ENCODE results near the gene NACA2.

Gene NACA2

GRCh38 chr17:61618950-61619349, 27.9 kb upstream of the NACA2 start:
- no peak for TF ChIP-seq GATA3 (IDR thresholded peaks at IDR 0.05; ENCODE audit: low read depth, low read length)
- TF ChIP-seq GATA2 (IDR thresholded peaks at IDR 0.05; ENCODE audit: low read depth, low read length), result no peak

GRCh38 chr17:61617330-61617729, 26.3 kb upstream of the NACA2 start:
- TF ChIP-seq GATA3 (IDR thresholded peaks at IDR 0.05; ENCODE audit: low read depth, low read length) (no peak), GATA2 (IDR thresholded peaks at IDR 0.05; ENCODE audit: low read depth, low read length) (no peak)

- TF ChIP-seq GATA2 (IDR thresholded peaks at IDR 0.05; ENCODE audit: low read depth, low read length), result no peak
- TF ChIP-seq GATA3 (IDR thresholded peaks at IDR 0.05; ENCODE audit: low read depth, low read length), result no peak
These were observed 25.8 kb upstream of the NACA2 start for GRCh38 chr17:61616783-61617182.

GRCh38 chr17:61614219-61614618, 23.2 kb upstream of the NACA2 start:
- TF ChIP-seq GATA2 (IDR thresholded peaks at IDR 0.05; ENCODE audit: low read depth, low read length) (no peak), GATA3 (IDR thresholded peaks at IDR 0.05; ENCODE audit: low read depth, low read length) (no peak)

- TF ChIP-seq GATA3 (IDR thresholded peaks at IDR 0.05; ENCODE audit: low read depth, low read length) (no peak), GATA2 (IDR thresholded peaks at IDR 0.05; ENCODE audit: low read depth, low read length) (no peak)
These were observed 20.3 kb upstream of the NACA2 start for GRCh38 chr17:61611323-61611722.

- TF ChIP-seq GATA3 (IDR thresholded peaks at IDR 0.05; ENCODE audit: low read depth, low read length), result no peak
- TF ChIP-seq GATA2 (IDR thresholded peaks at IDR 0.05; ENCODE audit: low read depth, low read length), result no peak
These were observed 14.7 kb upstream of the NACA2 start for GRCh38 chr17:61605692-61606091.

GRCh38 chr17:61601297-61601696, 10.3 kb upstream of the NACA2 start:
- no peak for TF ChIP-seq GATA3 (IDR thresholded peaks at IDR 0.05; ENCODE audit: low read depth, low read length)
- TF ChIP-seq GATA2 (IDR thresholded peaks at IDR 0.05; ENCODE audit: low read depth, low read length), result no peak

- TF ChIP-seq GATA3 (IDR thresholded peaks at IDR 0.05; ENCODE audit: low read depth, low read length), result no peak
- no peak for TF ChIP-seq GATA2 (IDR thresholded peaks at IDR 0.05; ENCODE audit: low read depth, low read length)
These were observed 9.6 kb upstream of the NACA2 start for GRCh38 chr17:61600621-61601020.

- TF ChIP-seq GATA3 (IDR thresholded peaks at IDR 0.05; ENCODE audit: low read depth, low read length) (no peak), GATA2 (IDR thresholded peaks at IDR 0.05; ENCODE audit: low read depth, low read length) (no peak)
These were observed 8.6 kb upstream of the NACA2 start for GRCh38 chr17:61599608-61600007.

GRCh38 chr17:61598014-61598413, 7.0 kb upstream of the NACA2 start:
- TF ChIP-seq GATA3 (IDR thresholded peaks at IDR 0.05; ENCODE audit: low read depth, low read length) (no peak), GATA2 (IDR thresholded peaks at IDR 0.05; ENCODE audit: low read depth, low read length) (no peak)

GRCh38 chr17:61597607-61598006, 6.6 kb upstream of the NACA2 start:
- TF ChIP-seq GATA3 (IDR thresholded peaks at IDR 0.05; ENCODE audit: low read depth, low read length), result no peak
- no peak for TF ChIP-seq GATA2 (IDR thresholded peaks at IDR 0.05; ENCODE audit: low read depth, low read length)

- TF ChIP-seq GATA3 (IDR thresholded peaks at IDR 0.05; ENCODE audit: low read depth, low read length) (no peak), GATA2 (IDR thresholded peaks at IDR 0.05; ENCODE audit: low read depth, low read length) (no peak)
These were observed 4.6 kb upstream of the NACA2 start for GRCh38 chr17:61595418-61596186.

- no peak for TF ChIP-seq GATA2 (IDR thresholded peaks at IDR 0.05; ENCODE audit: low read depth, low read length)
- TF ChIP-seq GATA3 (IDR thresholded peaks at IDR 0.05; ENCODE audit: low read depth, low read length), result no peak
These were observed 3.3 kb upstream of the NACA2 start for GRCh38 chr17:61594294-61594825.

GRCh38 chr17:61593426-61593825, 2.4 kb upstream of the NACA2 start:
- TF ChIP-seq GATA2 (IDR thresholded peaks at IDR 0.05; ENCODE audit: low read depth, low read length) (no peak), GATA3 (IDR thresholded peaks at IDR 0.05; ENCODE audit: low read depth, low read length) (no peak)

- no peak for TF ChIP-seq GATA3 (IDR thresholded peaks at IDR 0.05; ENCODE audit: low read depth, low read length)
- no peak for TF ChIP-seq GATA2 (IDR thresholded peaks at IDR 0.05; ENCODE audit: low read depth, low read length)
These were observed 911 bp upstream of the NACA2 start for GRCh38 chr17:61591930-61592329.
